ENCODE results near the gene KRT15. TPM values are rescaled to one million over a fixed set of nuclear protein-coding genes. Genes with fewer than 3 reads are reported as not detected.
"Not testable (repeated sequence)": the region's sequence is repeated elsewhere in the genome, so short reads cannot be mapped to it uniquely, and the experiment has no call there.

KRT15 gene
- total RNA-seq, 1 experiment from 2014 or later = 0.55 TPM

DNA sequence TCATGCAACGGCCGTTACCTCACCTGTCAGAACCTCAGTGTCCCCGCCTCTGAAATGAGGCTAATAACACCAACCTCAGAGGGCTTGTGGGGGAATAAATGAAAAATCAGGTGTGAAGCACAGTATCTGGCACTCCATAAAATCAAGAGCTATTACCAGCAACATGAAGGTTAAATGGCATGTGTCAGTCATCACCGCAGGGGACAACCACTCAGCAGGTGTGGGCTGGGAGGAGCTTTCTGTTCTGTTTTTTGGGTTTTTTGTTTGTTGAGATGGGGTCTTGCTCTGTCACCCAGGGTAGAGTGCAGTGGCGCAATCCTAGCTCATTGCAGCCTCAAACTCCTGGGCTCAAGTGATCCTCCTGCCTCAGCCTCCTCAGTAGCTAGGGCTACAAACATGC, 26.2 kb upstream of the KRT15 start (continued):
- TF ChIP-seq ZNF423 (CRISPR knock-in tag; IDR thresholded peaks at IDR 0.05) (no peak), RELA (CRISPR knock-in tag; IDR thresholded peaks at IDR 0.05; ENCODE audit: borderline replicate concordance) (no peak)

GRCh38 chr17:41544491-41544892, 25.8 kb upstream of the KRT15 start:
- CTCF ChIA-PET = interaction anchor here (1.5 to 2.5 kb wide), 6 partner anchors 9 to 122 kb away, joined by 3 to 19 read pairs (median 10); no protein-coding TSS in a partner anchor
- Mint-ChIP-seq H3K27ac (no peak overlapping the region), H3K9me3 (peaks cover 9% of the 10 kb centered on the region), H3K4me3 (no peak overlapping the region), H3K36me3 (peaks cover 3% of the 10 kb centered on the region), H3K4me1 (peaks cover 36% of the 10 kb centered on the region), H3K27me3 (ENCODE audit: low read depth) (peaks cover 5% of the 10 kb centered on the region)
- POLR2A ChIA-PET = interaction anchor here (1.9 kb wide), 1 partner anchor 16 kb away, joined by 5 read pairs; the partner anchor contains the start of gene KRT19
- no peak for TF ChIP-seq SOX15 (CRISPR knock-in tag; IDR thresholded peaks at IDR 0.05)
- DNase-seq (ENCODE audit: low spot score) = no peak
- ATAC-seq = no peak

GRCh38 chr17:41542786-41543185, 24.1 kb upstream of the KRT15 start:
- not testable (repeated sequence) for ATAC-seq; H3K36me3 Mint-ChIP-seq; H3K9me3 Mint-ChIP-seq; H3K27ac Mint-ChIP-seq; H3K27me3 Mint-ChIP-seq (ENCODE audit: low read depth); DNase-seq (ENCODE audit: low spot score); H3K4me3 Mint-ChIP-seq
- peaks cover 39% of the 10 kb centered on the region for H3K4me1 Mint-ChIP-seq
- POLR2A ChIA-PET = interaction anchor here (0.6 kb wide), 1 partner anchor 610 kb away, joined by 3 read pairs; no protein-coding TSS in a partner anchor
- CTCF ChIA-PET = interaction anchor here (0.6 to 1.0 kb wide), 2 partner anchors 113 to 123 kb away, joined by 3 read pairs; no protein-coding TSS in a partner anchor

- CTCF ChIA-PET = interaction anchor here (0.5 to 1.0 kb wide), 3 partner anchors 41 to 113 kb away, joined by 3 read pairs; no protein-coding TSS in a partner anchor
- no peak overlapping the region for H3K27ac Mint-ChIP-seq
- peaks cover 9% of the 10 kb centered on the region for H3K9me3 Mint-ChIP-seq
- H3K4me1 Mint-ChIP-seq = peaks cover 38% of the 10 kb centered on the region
- DNase-seq (ENCODE audit: low spot score) = no peak
- no peaks in the 10 kb centered on the region for H3K27me3 Mint-ChIP-seq (ENCODE audit: low read depth)
- H3K4me3 Mint-ChIP-seq = no peak overlapping the region
- no peak for ATAC-seq
- POLR2A ChIA-PET = interaction anchor here (0.6 kb wide), 2 partner anchors 527 to 609 kb away, joined by 3 read pairs; no protein-coding TSS in a partner anchor
- peaks cover 3% of the 10 kb centered on the region for H3K36me3 Mint-ChIP-seq
- TF ChIP-seq, protein P1, sequence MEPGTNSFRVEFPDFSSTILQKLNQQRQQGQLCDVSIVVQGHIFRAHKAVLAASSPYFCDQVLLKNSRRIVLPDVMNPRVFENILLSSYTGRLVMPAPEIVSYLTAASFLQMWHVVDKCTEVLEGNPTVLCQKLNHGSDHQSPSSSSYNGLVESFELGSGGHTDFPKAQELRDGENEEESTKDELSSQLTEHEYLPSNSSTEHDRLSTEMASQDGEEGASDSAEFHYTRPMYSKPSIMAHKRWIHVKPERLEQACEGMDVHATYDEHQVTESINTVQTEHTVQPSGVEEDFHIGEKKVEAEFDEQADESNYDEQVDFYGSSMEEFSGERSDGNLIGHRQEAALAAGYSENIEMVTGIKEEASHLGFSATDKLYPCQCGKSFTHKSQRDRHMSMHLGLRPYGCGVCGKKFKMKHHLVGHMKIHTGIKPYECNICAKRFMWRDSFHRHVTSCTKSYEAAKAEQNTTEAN (CRISPR knock-in tag; IDR thresholded peaks at IDR 0.05) = no peak
- no peak for TF ChIP-seq GRHL2 (CRISPR knock-in tag; IDR thresholded peaks at IDR 0.05; ENCODE audit: insufficient replicate concordance, severe bottlenecking)
- no peak for TF ChIP-seq ZNF263 (CRISPR knock-in tag; IDR thresholded peaks at IDR 0.05; ENCODE audit: low read depth)
- TF ChIP-seq USF2 (CRISPR knock-in tag; IDR thresholded peaks at IDR 0.05) = no peak
- TF ChIP-seq E2F4 (CRISPR knock-in tag; IDR thresholded peaks at IDR 0.05; ENCODE audit: borderline replicate concordance, low read depth) = no peak
- no peak for TF ChIP-seq TCF7 (CRISPR knock-in tag; IDR thresholded peaks at IDR 0.05; ENCODE audit: low read depth)
- TF ChIP-seq, protein P2, sequence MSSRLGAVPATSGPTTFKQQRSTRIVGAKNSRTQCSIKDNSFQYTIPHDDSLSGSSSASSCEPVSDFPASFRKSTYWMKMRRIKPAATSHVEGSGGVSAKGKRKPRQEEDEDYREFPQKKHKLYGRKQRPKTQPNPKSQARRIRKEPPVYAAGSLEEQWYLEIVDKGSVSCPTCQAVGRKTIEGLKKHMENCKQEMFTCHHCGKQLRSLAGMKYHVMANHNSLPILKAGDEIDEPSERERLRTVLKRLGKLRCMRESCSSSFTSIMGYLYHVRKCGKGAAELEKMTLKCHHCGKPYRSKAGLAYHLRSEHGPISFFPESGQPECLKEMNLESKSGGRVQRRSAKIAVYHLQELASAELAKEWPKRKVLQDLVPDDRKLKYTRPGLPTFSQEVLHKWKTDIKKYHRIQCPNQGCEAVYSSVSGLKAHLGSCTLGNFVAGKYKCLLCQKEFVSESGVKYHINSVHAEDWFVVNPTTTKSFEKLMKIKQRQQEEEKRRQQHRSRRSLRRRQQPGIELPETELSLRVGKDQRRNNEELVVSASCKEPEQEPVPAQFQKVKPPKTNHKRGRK (CRISPR knock-in tag; IDR thresholded peaks at IDR 0.05; ENCODE audit: borderline replicate concordance) = no peak
- no peak for TF ChIP-seq FOXP4 (CRISPR knock-in tag; IDR thresholded peaks at IDR 0.05)
- no peak for TF ChIP-seq TEAD4 (CRISPR knock-in tag; IDR thresholded peaks at IDR 0.05)
- TF ChIP-seq MAX (CRISPR knock-in tag; IDR thresholded peaks at IDR 0.05) = no peak
- TF ChIP-seq, protein P3, sequence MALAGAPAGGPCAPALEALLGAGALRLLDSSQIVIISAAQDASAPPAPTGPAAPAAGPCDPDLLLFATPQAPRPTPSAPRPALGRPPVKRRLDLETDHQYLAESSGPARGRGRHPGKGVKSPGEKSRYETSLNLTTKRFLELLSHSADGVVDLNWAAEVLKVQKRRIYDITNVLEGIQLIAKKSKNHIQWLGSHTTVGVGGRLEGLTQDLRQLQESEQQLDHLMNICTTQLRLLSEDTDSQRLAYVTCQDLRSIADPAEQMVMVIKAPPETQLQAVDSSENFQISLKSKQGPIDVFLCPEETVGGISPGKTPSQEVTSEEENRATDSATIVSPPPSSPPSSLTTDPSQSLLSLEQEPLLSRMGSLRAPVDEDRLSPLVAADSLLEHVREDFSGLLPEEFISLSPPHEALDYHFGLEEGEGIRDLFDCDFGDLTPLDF (CRISPR knock-in tag; IDR thresholded peaks at IDR 0.05) = no peak
- TF ChIP-seq TP53 (CRISPR knock-in tag; IDR thresholded peaks at IDR 0.05) = no peak
- no peak for TF ChIP-seq ZNF423 (CRISPR knock-in tag; IDR thresholded peaks at IDR 0.05)
- no peak for TF ChIP-seq CBFB (CRISPR knock-in tag; IDR thresholded peaks at IDR 0.05; ENCODE audit: low read depth)
- no peak for TF ChIP-seq ZBTB21 (CRISPR knock-in tag; IDR thresholded peaks at IDR 0.05; ENCODE audit: borderline replicate concordance)
- no peak for TF ChIP-seq JAZF1 (CRISPR knock-in tag; IDR thresholded peaks at IDR 0.05)
- TF ChIP-seq, protein P4, sequence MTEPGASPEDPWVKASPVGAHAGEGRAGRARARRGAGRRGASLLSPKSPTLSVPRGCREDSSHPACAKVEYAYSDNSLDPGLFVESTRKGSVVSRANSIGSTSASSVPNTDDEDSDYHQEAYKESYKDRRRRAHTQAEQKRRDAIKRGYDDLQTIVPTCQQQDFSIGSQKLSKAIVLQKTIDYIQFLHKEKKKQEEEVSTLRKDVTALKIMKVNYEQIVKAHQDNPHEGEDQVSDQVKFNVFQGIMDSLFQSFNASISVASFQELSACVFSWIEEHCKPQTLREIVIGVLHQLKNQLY (CRISPR knock-in tag; IDR thresholded peaks at IDR 0.05) = no peak
Measured at GRCh38 chr17:41542357-41542756, 23.7 kb upstream of the KRT15 start.

All from WTC11 (cell line).